GM10266 (cell line): ENCODE results near the gene NBPF6.
"Not testable (repeated sequence)": the region's sequence is repeated elsewhere in the genome, so short reads cannot be mapped to it uniquely, and the experiment has no call there.

Experiments
- DNase-seq: peaks from one replicate; pipeline ENCODE4 v3.0.0; 2012; ENCODE audit errors: extremely low spot score
- TF ChIP-seq, protein P1 (sequence below): IDR thresholded peaks from 2 replicates; pipeline ENCODE4 v1.5.1; 2012; ENCODE audit warnings: mild to moderate bottlenecking, low read depth; ENCODE audit not compliant: control insufficient read depth, insufficient read depth; ENCODE audit errors: missing control alignments

The NBPF6 gene

GRCh38 chr1:108478429-108479015 is 28.4 kb downstream of the NBPF6 start:
- TF ChIP-seq, protein P1, sequence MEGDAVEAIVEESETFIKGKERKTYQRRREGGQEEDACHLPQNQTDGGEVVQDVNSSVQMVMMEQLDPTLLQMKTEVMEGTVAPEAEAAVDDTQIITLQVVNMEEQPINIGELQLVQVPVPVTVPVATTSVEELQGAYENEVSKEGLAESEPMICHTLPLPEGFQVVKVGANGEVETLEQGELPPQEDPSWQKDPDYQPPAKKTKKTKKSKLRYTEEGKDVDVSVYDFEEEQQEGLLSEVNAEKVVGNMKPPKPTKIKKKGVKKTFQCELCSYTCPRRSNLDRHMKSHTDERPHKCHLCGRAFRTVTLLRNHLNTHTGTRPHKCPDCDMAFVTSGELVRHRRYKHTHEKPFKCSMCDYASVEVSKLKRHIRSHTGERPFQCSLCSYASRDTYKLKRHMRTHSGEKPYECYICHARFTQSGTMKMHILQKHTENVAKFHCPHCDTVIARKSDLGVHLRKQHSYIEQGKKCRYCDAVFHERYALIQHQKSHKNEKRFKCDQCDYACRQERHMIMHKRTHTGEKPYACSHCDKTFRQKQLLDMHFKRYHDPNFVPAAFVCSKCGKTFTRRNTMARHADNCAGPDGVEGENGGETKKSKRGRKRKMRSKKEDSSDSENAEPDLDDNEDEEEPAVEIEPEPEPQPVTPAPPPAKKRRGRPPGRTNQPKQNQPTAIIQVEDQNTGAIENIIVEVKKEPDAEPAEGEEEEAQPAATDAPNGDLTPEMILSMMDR = no peak
- DNase-seq = no peak

GRCh38 chr1:108482708-108483107 is 32.6 kb downstream of the NBPF6 start:
- DNase-seq = no peak
- TF ChIP-seq, protein P1 = no peak

DNA sequence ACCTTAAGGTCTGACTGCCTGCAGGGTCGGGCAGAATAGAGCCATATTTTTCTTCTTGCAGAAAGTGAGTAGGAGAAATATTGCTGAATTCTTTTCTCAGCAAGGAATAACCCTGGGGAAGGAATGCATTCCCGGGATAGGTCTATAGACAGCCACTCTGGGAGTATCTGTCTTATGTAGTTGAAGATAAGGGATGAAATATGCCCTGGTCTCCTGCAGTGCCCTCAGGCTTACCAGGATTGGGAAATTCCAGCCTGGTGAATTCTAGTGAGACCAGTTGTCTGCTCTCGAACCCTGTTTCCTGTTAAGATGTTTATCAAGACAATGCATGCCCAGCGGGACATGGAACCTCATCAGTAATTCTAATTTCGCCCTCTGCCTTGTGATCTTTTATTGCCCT is 35.8 kb downstream of the NBPF6 start:
- DNase-seq = not testable (repeated sequence)

- DNase-seq = not testable (repeated sequence)
Measured at GRCh38 chr1:108486707-108487106, 36.6 kb downstream of the NBPF6 start.

- not testable (repeated sequence) for DNase-seq
Measured at GRCh38 chr1:108495008-108495407, 44.9 kb downstream of the NBPF6 start.

DNA sequence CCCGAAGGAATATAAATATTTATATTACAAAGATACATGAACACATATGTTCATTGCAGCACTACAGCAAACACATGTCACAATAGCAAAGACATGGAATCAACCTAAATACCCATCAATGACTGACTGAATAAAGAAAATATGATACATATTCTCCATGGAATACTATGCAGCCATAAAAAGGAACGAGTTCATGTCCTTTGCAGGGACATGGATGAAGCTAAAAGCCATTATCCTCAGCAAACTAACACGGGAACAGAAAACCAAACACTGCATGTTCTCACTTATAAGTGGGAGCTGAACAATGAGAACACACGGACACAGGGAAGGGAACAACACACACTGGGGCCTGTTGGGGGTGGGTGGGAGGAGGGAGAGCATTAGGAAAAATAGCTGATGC is 46.7 kb downstream of the NBPF6 start:
- DNase-seq = not testable (repeated sequence)

- TF ChIP-seq, protein P1 = no peak
- DNase-seq = no peak
Measured at GRCh38 chr1:108502138-108502537, 52.0 kb downstream of the NBPF6 start.

GRCh38 chr1:108502624-108503023 is 52.5 kb downstream of the NBPF6 start:
- DNase-seq = no peak
- TF ChIP-seq, protein P1 = no peak

GRCh38 chr1:108503062-108503733 is 53.1 kb downstream of the NBPF6 start:
- TF ChIP-seq, protein P1 = no peak
- DNase-seq = no peak
